ENCODE results near the gene CNTN5.

The CNTN5 gene

GRCh38 chr11:99020352-99021225 is at the start of gene CNTN5:
Gene CNTN5 (plus strand): TSS chr11:99020949.
- no peak within 1 kb of the TSS for H3K4me3 ChIP-seq (ENCODE audit: low read depth, low read length)
- DNase-seq (ENCODE audit: low read depth), result no peak
- no peak for TF ChIP-seq CTCF (IDR thresholded peaks at IDR 0.05; ENCODE audit: low read depth, low read length, missing control alignments)

- H3K4me3 ChIP-seq (ENCODE audit: low read depth, low read length), result no peak overlapping the region
- DNase-seq (ENCODE audit: low read depth), result no peak
- TF ChIP-seq CTCF (IDR thresholded peaks at IDR 0.05; ENCODE audit: low read depth, low read length, missing control alignments), result no peak
These were observed 41.5 kb upstream of the CNTN5 start for GRCh38 chr11:98979205-98979604.

GRCh38 chr11:99015634-99016454 is 4.9 kb upstream of the CNTN5 start:
- DNase-seq (ENCODE audit: low read depth), result peak; percentile 10
- peak; percentile 72 for TF ChIP-seq CTCF (IDR thresholded peaks at IDR 0.05; ENCODE audit: low read depth, low read length, missing control alignments)
- no peak overlapping the region for H3K4me3 ChIP-seq (ENCODE audit: low read depth, low read length)

GRCh38 chr11:99019696-99020095 is 1.1 kb upstream of the CNTN5 start:
- no peak for DNase-seq (ENCODE audit: low read depth)
- TF ChIP-seq CTCF (IDR thresholded peaks at IDR 0.05; ENCODE audit: low read depth, low read length, missing control alignments), result no peak
- H3K4me3 ChIP-seq (ENCODE audit: low read depth, low read length), result no peak overlapping the region

GRCh38 chr11:99037057-99037456 is 16.3 kb downstream of the CNTN5 start:
- no peak overlapping the region for H3K4me3 ChIP-seq (ENCODE audit: low read depth, low read length)
- no peak for DNase-seq (ENCODE audit: low read depth)
- TF ChIP-seq CTCF (IDR thresholded peaks at IDR 0.05; ENCODE audit: low read depth, low read length, missing control alignments), result no peak

GRCh38 chr11:99063331-99063730 is 42.6 kb downstream of the CNTN5 start:
- H3K4me3 ChIP-seq (ENCODE audit: low read depth, low read length), result no peak overlapping the region
- no peak for DNase-seq (ENCODE audit: low read depth)
- TF ChIP-seq CTCF (IDR thresholded peaks at IDR 0.05; ENCODE audit: low read depth, low read length, missing control alignments), result no peak

All from GM12864 (cell line).